HFF-Myc (cell line): Measurements from ENCODE around the gene PKNOX1.
"Not testable (repeated sequence)": the region's sequence is repeated elsewhere in the genome, so short reads cannot be mapped to it uniquely, and the experiment has no call there.

ENCODE experiments used
- DNase-seq: peaks from one replicate; pipeline ENCODE4 v3.0.0-alpha.2; 2011; ENCODE audit warnings: low read depth; ENCODE audit errors: extremely low read depth
- H3K4me3 ChIP-seq: replicated peaks from 2 replicates; pipeline ENCODE4 v1.5.1; 2011; ENCODE audit warnings: low read depth, mild to moderate bottlenecking, control low read depth, low read length
- TF ChIP-seq, protein P1 (sequence below): IDR thresholded peaks from 2 replicates; pipeline ENCODE4 v1.5.1; 2012; ENCODE audit warnings: mild to moderate bottlenecking, low read depth, low read length, control low read depth; ENCODE audit errors: missing control alignments

The PKNOX1 gene

DNA sequence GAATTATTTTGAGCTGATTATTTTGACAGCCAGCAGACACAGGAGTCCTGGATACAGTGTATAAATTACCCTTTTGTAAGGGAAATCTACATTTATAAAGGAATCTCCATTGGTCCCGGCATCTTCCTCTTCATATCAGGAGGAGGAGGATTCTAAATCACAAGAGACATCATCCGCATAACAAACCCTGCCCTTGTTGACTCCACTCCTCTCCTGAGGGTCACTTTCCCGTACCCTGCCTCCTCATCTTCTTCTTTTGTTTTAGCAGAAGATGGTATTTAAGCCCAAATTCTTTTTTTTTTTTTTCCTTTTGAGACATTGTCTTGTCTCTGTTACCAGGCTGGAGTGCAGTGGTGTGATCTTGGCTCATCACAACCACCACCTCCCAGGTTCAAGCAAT, 14.6 kb upstream of the PKNOX1 start:
- TF ChIP-seq, protein P1, sequence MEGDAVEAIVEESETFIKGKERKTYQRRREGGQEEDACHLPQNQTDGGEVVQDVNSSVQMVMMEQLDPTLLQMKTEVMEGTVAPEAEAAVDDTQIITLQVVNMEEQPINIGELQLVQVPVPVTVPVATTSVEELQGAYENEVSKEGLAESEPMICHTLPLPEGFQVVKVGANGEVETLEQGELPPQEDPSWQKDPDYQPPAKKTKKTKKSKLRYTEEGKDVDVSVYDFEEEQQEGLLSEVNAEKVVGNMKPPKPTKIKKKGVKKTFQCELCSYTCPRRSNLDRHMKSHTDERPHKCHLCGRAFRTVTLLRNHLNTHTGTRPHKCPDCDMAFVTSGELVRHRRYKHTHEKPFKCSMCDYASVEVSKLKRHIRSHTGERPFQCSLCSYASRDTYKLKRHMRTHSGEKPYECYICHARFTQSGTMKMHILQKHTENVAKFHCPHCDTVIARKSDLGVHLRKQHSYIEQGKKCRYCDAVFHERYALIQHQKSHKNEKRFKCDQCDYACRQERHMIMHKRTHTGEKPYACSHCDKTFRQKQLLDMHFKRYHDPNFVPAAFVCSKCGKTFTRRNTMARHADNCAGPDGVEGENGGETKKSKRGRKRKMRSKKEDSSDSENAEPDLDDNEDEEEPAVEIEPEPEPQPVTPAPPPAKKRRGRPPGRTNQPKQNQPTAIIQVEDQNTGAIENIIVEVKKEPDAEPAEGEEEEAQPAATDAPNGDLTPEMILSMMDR, result no peak
- DNase-seq, result no peak

DNA sequence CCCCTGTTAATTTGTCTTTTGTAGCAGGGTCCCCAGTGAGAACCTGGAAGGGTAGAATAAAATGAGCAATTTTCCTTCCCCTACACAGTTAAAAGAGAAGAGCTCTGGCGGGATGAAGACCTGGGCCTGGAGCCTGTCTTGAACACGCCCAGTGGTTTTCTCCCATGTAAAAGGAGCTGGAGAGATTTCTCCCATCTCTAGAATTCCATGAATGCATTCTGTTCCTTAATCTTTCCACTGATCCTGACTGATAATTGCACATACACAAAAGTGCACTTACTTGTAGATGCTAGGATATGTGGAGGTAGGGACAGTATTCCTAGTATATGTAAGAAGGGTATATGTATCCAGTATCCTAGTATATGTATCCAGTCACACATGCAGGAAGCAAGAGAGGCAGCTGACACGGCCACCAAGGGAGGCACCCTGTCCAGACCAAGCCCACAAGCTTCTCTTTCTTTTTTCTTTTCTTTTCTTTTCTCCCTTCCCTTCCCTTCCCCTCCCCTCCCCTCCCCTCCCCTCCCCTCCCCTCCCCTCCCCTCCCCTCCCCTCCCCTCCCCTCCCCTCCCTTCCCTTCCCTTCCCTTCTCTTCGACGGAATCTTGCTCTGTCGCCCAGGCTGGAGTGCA, 11.9 kb upstream of the PKNOX1 start:
- TF ChIP-seq, protein P1, result no peak
- H3K4me3 ChIP-seq, result no peak overlapping the region
- no peak for DNase-seq

More for the DNA sequence above, 14.6 kb upstream of the PKNOX1 start:
- H3K4me3 ChIP-seq, result no peak overlapping the region

DNA sequence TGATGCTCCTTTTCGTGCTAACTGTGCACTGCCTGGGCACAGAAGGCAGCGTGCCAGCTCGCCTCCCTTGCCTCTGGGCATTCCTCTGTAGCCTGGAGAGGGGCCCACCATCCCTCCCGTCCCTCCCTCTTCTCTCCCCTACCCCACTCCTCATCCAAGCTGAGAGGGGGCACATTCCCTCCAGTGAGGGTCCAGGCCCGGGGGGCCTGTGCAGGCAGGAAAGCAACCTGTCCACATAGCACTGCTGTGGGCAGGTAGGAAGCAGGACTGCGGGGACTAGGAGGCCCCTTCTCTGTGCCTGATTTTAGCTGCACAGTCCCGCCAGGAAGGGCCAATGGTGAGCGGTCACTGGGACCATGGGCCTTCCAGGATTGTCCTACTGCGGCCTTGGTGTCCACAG, 10.3 kb upstream of the PKNOX1 start:
- DNase-seq, result no peak
- TF ChIP-seq, protein P1, result no peak
- H3K4me3 ChIP-seq, result no peak overlapping the region

DNA sequence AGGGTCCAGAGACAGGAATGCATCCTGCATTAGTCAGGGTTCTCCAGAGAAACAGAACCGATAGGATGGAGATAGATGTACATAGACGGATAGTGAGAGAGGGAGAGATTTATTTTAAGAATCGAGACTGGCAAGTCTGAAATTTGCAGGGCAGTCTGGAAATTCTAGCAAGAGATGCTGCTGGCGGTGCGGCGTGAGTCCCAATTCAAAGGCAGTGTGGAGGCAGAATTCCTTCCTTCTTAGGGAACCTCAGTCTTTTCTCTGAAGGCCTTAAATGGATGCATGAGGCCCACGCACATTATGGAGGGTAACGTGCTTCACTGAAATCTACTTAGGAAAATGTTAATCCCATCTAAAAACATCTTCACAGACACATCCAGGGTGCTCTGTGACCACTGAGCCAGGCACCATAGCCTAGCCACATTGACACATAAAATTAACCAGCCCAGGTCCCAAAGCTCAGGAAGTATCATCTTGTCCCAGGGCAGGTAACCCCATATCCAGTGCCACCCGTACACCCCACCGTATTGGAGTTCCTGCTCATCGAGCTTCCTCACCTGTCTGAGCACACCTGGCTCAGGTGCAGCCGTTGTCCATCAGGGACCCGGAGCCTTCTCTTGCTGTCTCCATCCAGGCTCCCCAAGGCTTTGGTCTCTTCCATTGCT, 9.7 kb upstream of the PKNOX1 start:
- no peak overlapping the region for H3K4me3 ChIP-seq
- TF ChIP-seq, protein P1, result no peak
- no peak for DNase-seq

DNA sequence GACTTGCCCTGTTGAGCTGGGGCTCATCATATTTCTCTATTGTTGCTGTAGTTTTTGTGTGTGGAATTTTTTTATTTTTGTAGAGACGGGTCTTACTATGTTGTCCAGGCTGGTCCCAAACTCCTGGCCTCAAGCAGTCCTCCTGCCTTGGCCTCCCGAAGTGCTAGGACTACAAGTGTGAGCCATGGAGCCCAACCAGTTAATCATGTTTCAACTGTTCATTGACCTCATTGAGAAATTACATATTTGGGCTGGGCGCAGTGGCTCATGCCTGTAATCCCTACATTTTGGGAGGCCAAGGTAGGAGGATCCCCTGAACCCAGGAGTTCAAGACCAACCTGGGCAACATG, 9.2 kb upstream of the PKNOX1 start:
- TF ChIP-seq, protein P1, result no peak
- no peak for DNase-seq
- no peak overlapping the region for H3K4me3 ChIP-seq

DNA sequence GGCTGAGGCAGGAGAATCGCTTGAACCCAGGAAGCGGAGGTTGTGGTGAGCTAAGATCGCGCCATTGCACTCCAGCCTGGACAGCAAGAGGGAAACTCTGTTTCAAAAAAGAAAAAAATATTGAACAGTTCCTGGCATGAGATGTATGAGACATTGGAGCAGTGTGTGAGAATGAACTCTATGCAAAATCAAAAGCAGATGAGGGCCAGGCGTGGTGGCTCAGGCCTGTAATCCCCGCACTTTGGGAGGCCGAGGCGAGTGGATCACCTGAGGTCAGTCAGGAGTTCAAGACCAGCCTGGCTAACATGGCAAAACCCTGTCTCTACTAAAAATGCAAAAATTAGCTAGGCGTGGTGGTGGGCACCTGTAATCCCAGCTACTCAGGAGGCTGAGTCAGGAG, 6.7 kb upstream of the PKNOX1 start:
- DNase-seq, H3K4me3 ChIP-seq: not testable (repeated sequence)

DNA sequence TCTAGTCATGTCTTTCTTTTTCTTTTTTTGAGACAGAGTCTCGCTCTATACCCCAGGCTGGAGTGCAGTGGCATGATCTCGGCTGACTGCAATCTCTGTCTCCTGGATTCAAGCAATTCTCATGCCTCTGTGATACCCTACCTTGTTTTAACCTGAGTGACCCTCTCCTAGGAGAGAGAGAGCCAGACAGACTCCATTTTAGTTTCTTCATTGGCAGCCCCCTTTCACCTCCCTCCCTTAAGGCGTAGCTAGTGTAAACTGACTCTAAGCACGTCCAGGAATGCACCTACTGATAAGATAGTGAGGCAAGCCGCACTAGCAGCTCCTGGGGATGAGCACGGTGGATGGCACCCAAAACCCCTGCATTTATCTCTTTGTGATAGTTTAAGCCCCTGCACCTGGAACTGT, 5.2 kb upstream of the PKNOX1 start:
- no peak for DNase-seq
- TF ChIP-seq, protein P1, result no peak
- H3K4me3 ChIP-seq, result no peak overlapping the region
